SHP77 treated with DMSO at 0.1 percent for 48 hours (cell line): Measurements from ENCODE around the gene PTPN2.
"Not testable (repeated sequence)": the region's sequence is repeated elsewhere in the genome, so short reads cannot be mapped to it uniquely, and the experiment has no call there.

ENCODE experiments used
- DNase-seq: peaks from one replicate; lab custom pipeline; 2025; lab: John Stamatoyannopoulos, UW

PTPN2 gene

GRCh38 chr18:12772111-12772510 lies 111.9 kb downstream of the PTPN2 start:
- no peak for DNase-seq

GRCh38 chr18:12770469-12771219 lies 113.4 kb downstream of the PTPN2 start:
- no peak for DNase-seq

DNA sequence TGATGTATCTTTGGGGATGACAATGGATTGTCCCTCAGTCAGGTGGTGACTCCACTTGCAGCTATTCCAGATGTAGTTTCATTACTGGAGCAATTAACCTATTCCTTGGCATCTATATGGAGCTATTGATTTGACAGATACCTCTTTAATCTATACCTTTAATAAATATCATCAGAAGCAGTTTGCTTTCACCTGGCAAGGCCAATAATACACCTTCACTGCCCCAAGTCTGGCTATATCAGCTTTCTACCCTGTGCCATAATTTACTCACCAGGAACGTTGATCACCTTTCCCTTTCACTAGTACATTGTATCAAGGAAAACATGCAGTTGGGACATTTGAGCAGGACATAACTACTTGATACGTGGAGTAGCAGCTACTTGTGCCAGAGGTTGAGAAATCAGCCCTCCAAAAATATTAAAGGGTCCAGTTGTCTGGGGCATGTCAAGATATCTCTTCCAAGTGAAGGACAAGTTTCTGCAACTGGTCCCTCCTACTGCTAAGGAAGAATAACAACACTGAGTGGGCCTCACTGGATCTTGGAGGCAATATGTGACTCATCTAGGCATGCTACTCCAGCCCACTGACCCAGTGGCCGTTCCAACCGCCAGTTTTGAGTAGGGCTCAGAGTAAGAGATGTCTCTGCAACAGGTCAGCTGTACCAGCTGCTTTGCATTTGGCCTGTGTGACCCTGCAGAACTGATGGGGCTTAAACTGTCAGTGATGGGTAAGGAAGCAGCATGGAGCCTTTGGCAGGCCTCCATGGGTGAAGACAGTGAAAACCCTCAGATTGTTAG lies 114.2 kb downstream of the PTPN2 start:
- no peak for DNase-seq

DNA sequence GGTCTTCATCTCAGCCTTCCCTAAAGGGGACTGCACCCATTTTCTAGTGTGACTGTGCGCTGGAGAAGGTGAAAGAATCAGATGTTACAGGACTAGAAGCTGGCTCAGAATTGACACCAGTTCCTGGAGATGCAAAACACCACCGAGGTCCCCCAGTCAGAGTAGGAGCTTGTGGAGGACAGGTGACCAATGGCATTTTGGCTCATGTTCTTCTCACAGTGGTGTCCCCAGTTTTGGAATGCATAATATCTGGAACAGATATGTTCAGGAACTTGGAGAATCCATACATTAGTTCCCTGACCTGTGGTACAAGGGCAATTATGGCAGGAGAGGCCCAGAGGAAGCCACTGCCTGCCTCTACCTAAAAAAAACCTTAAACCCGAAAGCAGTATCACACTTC lies 114.9 kb downstream of the PTPN2 start:
- DNase-seq = no peak

DNA sequence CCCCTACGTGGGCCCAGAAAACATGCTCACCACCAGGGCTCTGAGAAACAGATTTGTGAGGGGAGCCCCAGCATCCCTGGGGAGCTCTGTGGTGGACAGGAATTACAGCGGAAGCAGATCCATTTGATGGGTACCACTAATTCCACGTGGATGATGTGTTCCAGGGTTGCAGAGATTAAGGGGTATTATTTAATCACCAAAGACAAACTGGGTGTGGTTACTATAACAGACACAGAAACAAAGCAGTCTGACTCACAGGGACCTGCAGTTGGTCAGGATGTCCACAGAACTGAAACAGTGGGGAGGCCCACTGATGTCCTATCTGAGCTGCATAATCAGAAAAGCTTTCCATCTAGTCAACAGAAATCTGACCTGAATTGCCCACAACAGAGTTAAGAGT lies 115.4 kb downstream of the PTPN2 start:
- DNase-seq = no peak

- no peak for DNase-seq
These were observed 116.4 kb downstream of the PTPN2 start for GRCh38 chr18:12767580-12768155.

DNA sequence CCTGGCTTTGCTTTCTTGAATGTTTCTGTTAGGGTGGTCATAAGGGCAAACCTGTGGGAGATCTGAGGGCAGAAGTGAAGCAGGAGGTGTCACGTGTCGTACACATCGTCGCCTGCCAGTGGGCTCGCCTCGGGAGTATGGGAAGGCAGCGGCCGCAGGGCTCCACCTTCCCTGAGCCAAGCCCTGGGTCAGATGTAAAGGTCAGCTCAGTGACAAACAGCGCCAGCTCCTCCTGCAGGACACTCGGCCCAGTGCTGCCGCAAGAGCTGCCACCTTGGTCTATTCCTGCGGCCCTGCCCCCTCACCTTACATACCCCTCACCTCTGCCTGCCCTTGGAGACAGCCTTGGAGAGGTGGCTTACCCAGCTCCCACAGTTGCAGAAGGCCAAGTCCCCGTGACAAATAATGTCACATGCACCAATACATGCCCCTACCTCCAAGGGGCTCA lies 117.0 kb downstream of the PTPN2 start:
- DNase-seq = no peak

DNA sequence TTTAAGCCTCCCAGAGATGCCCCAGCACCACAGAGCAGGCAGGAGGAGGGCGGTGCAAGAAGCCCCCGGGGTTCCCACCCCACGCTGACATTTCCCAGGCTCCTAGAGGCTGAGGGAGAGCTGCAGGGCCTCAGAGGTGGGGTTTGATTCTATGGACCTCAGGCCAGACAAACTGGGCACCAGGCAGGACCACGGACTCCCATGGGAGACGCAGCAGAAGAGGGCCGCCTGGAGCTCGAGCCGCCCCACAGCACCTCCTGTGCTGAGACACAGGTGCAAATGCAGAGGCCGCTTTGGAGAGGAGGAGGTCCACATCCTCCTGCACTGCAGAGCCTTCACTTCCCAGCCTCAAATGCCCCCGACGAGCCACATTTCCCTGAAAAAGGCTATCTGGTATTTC lies 118.5 kb downstream of the PTPN2 start:
- DNase-seq = no peak

DNA sequence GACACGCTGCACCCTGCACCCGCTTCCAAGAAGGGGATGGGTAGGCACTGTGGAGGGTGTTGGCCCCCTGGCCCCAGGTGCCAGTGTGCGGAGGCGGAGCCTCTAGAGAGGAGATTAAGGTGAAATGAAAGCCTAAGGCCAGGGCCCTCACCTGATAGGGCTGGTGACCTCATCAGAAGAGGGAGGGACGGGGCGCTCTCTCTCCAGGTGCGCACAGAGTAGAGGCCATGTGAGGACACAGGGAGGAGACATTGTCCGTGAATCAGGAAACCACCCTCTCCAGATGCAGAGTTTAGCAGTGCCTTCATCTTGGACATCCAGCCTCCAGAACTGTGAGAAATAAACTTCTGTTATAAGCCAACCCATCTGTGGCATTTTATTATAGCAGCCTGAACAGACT lies 118.9 kb downstream of the PTPN2 start:
- DNase-seq = no peak

DNA sequence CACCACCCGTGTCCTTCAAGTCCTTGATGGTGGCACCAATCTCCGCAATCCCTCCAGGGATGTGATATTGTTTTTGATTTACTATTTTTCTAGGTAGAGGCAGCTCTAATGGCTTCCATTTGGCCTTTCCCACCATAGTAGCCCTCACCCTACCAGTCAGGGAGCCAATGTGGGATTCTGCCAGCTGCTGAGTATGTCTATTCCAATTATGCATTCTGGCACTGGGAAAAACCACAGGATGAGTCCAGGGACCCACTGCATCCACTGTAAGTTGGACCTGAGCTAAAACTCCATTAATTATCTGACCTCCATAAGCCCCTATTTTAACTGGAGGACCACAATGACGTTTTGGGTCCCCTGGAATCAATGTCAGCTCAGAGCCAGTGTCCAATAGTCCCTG lies 125.5 kb downstream of the PTPN2 start:
- DNase-seq = not testable (repeated sequence)

- DNase-seq = not testable (repeated sequence)
These were observed 127.3 kb downstream of the PTPN2 start for GRCh38 chr18:12756619-12757239.

DNA sequence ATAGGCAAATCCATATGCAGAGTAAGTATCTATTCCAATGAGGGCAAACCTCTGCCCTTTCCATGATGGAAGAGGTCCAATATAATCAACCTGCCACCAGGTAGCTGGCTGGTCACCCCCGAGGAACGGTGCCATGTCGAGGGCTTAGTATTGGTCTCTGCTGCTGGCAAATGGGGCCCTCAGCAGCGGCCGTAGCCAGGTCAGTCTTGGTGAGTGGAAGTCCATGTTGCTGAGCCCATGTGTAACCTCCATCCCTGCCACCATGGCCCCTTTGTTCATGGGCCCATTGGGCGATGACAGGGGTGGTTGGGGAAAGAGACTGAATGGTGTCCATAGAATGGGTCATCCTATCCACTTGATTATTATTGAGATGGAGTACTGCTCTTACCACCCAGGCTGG lies 128.4 kb downstream of the PTPN2 start:
- not testable (repeated sequence) for DNase-seq

DNA sequence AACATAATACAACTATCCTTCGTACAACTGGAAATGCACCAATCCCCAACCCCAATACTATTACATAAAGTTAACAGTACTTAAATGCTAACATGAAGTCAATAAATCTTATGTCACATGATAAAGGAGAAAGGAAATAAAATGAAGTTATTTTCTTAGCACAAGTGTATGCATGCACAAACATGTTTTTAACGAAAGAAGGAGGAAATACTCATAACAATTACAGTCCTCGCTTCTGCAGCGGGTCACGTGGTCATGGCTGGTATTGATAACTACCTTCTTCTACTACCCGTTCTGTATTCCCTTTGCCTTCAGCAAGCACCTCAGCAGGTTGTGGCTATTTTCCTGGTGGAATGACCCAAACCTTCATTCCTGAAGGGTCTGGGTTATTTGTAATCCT lies 129.5 kb downstream of the PTPN2 start:
- no peak for DNase-seq

DNA sequence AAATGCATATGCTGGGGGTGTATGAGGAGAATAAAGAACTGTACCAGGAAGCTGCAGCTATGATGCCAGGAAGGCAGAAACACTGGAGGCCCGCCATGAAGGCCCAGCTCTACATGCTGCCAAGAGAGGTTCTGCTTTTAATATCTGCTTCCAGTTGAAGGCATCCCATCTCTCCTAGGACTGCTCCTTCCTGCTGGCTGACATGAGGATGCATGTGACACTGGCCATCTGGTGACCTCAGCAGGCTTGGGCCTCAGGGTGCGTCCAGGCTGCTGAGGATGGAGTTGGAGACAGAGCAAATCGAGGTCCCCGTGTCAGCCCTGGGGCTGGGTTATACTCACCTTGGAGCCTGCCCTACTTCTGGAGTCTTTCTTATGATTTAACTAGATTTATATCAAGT lies 132.1 kb downstream of the PTPN2 start:
- DNase-seq = no peak

DNA sequence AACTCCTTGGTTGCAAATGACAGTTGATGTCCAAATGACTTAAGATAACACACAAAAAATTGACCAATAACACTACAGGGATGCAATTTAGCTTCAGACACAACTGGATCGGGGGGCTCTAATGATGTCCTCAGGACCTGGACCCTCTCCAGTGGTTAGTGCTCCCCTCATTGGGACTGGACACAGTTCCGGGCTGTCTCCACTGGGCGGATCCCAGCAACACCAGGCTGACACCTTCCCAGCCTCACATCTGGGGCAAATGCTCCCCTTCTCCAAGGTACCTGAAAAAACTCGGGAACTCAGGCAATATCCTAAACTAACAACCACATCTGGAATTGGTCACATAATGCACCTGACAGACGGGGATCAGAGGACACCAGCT lies 132.5 kb downstream of the PTPN2 start:
- DNase-seq = no peak

DNA sequence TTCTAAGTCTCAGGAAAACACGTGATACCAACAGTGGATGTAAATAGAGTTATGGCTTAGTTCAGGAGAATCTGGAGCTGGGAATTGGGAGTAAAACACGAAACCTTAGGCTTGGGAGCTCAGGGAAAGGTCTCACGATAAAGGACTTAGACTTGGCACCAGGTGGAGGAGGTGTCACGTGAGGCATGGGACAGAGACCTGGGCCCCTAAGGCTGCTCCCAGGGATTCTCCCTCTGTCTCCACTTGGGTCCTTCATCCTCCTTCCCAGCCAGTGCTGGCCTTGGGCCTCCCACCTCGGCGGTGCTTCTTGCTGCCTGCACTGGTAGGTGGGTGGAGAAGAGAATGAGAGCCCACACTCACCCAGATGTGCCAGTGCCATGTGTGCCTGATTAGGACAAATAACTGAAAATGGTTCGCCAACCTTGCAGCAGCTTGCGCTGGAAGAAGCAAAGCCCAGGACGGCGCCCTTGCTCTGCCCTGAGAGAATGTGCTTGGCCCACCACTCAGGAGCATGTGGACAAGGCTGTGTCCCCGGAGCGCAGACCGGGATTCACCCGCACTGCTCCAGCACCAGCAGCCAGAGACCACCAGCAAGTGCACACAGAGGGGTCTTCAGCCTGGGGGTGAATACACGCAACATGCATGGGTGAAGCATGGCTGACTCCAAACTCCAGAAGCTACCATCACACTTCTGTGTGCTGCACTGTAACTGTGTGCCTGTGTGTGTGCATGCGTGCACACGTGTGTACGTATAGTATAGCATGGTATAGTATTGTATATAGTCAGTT lies 133.1 kb downstream of the PTPN2 start:
- no peak for DNase-seq

GRCh38 chr18:12750076-12750714 lies 133.8 kb downstream of the PTPN2 start:
- no peak for DNase-seq

GRCh38 chr18:12749121-12749520 lies 134.9 kb downstream of the PTPN2 start:
- DNase-seq = no peak

DNA sequence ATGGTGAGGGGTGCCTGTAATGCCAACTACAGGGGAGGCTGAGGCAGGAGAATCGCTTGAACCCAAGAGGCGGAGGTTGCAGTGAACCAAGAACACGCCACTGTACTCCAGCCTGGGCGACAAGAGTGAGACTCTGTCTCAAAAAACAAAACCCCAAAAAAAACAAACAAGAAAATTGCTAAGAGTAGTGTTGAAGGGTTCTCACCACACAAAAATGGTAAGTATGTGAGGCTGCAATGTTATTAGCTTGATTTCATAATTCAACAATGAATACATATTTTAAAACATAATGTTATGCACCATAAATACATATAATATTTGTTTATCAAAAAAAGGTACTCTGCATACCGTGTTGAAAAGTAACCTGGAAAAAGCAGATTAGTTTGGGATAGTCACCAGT lies 135.4 kb downstream of the PTPN2 start:
- no peak for DNase-seq

DNA sequence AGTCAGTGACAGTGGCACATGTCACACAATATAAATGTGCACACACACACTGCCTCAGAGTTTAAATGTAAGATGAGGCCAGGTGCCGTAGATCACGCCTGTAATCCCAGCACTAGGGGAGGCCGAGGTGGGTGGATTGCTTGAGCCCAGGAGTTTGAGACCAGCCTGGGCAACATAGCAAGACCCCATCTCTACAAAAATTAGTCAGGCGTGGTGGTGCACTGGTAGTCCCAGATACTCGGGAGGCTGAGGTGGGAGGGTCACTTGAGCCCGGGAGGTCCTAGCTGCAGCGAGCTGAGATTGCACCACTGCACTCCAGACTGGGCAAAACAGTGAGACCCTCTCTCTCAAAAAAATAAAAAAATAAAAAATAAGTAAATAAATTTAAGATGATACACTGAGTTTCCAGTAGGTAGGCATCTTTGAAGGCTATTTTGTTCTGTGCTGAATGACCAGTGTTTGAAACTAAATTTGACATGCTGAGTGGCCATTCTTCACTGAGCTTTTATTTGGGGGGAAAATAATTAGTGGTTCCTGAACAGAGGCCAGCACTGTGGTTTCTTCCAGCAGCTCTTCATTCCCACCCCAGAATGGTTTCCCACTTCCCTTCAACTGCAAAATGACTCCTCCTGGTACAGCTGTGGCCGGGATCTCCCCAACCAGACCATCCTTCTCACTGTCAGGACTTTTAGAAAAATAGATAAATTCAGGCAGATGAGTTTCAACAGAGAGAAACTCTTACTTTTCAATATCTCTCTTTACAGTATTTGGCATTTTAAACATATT lies 136.3 kb downstream of the PTPN2 start:
- no peak for DNase-seq
